ENCODE measurements around the gene TNS2. TPM values are rescaled to one million over a fixed set of nuclear protein-coding genes. Genes with fewer than 3 reads are reported as not detected.

TNS2 gene
- total and polyA plus RNA-seq, 2 donors (not counting 1 experiment from before 2014, with no cell fraction given), result 0.60 to 1.3 TPM

- H2AFZ ChIP-seq (ENCODE audit: insufficient read depth, low read depth, low read length, poor library complexity, severe bottlenecking), result peak overlapping the region; percentile 89
- H3K4me3 ChIP-seq (ENCODE audit: control extremely low read depth in 1 of 5, extremely low read depth in 1 of 5, insufficient read depth in 1 of 5, low read depth in 2 of 5, low read length in 4 of 5), result peak overlapping the region; percentile 72 to 100 (median 82)
- TF ChIP-seq EZH2 (IDR thresholded peaks at IDR 0.05; ENCODE audit: borderline replicate concordance, insufficient read depth, low read depth, low read length, poor library complexity, severe bottlenecking), result no peak
- TF ChIP-seq CTCF (IDR thresholded peaks at IDR 0.05), result no peak
- Mint-ChIP-seq H3K27me3 (no peaks in the 10 kb centered on the region), H3K4me3 (peak overlapping the region; percentile 98), H3K9me3 (ENCODE audit: insufficient read depth) (no peaks in the 10 kb centered on the region), H3K4me1 (peaks cover 51% of the 10 kb centered on the region), H3K27ac (peak overlapping the region; percentile 98)
- H3K27me3 ChIP-seq (replicated peaks in 1 of 4; ENCODE audit: control extremely low read depth in 1 of 4, control insufficient read depth in 3 of 4, insufficient read depth in 4 of 4, low read length in 3 of 4), result no peaks in the 10 kb centered on the region
- no peaks in the 10 kb centered on the region for H3K9me3 ChIP-seq (ENCODE audit: control extremely low read depth in 1 of 3, control insufficient read depth in 2 of 3, insufficient read depth in 1 of 3, low read length in 2 of 3)
- intact Hi-C loops (cut with micrococcal nuclease), result loop anchor here (1.0 to 10.0 kb wide), 9 partner anchors 40 to 1790 kb away; partner anchors contain the start of genes ACVR1B, ATP5MC2, CISTR and CSAD
- peaks cover 0 to 19% of the 10 kb centered on the region in 2 experiments for H3K36me3 ChIP-seq (replicated peaks in 1 of 2; ENCODE audit: control extremely low read depth in 1 of 2, control insufficient read depth in 1 of 2, extremely low read depth in 1 of 2, insufficient read depth in 2 of 2, low read length in 1 of 2)
- peaks cover 55% of the 10 kb centered on the region for H4K20me1 ChIP-seq (ENCODE audit: control insufficient read depth, insufficient read depth, low read length, poor library complexity, severe bottlenecking)
- peak overlapping the region; percentile 76 for H3K9ac ChIP-seq (ENCODE audit: low read length)
- H3K4me1 ChIP-seq (ENCODE audit: control insufficient read depth in 2 of 2, insufficient read depth in 2 of 2, low read length in 2 of 2), result peaks cover 38 to 48% of the 10 kb centered on the region in 2 donors
- ChIA-PET POLR2A (interaction anchor here (0.6 to 1.0 kb wide), 3 partner anchors 41 to 571 kb away, joined by 3 to 6 read pairs (median 4); partner anchors contain the start of genes CSAD and ZNF740), CTCF (interaction anchor here (1.0 to 1.1 kb wide), 3 partner anchors 19 to 122 kb away, joined by 3 read pairs; no protein-coding TSS in a partner anchor)
- DNase-seq (peak; percentile 86), ATAC-seq (ENCODE audit: low read depth) (peak; percentile 9)
- peak overlapping the region; percentile 79 to 92 for H3K27ac ChIP-seq (ENCODE audit: low read length in 2 of 2)
- 0% methylated on average over 38 of the region's 38 CpGs for WGBS (ENCODE audit: insufficient coverage)
- H3K4me2 ChIP-seq (replicated peaks; ENCODE audit: low read depth, low read length, poor library complexity, severe bottlenecking), result peak overlapping the region; percentile 77
- H3K79me2 ChIP-seq (ENCODE audit: control insufficient read depth, insufficient read depth, low read length), result peaks cover 60% of the 10 kb centered on the region
Observed at GRCh38 chr12:53006810-53007309, 43.0 kb upstream of the TNS2 start.

- H3K9me3 Mint-ChIP-seq (ENCODE audit: insufficient read depth), result no peaks in the 10 kb centered on the region
- H3K4me2 ChIP-seq (replicated peaks; ENCODE audit: low read depth, low read length, poor library complexity, severe bottlenecking), result peak overlapping the region; percentile 77
- H3K27me3 ChIP-seq (replicated peaks in 1 of 4; ENCODE audit: control extremely low read depth in 1 of 4, control insufficient read depth in 3 of 4, insufficient read depth in 4 of 4, low read length in 3 of 4), result no peaks in the 10 kb centered on the region
- H3K9me3 ChIP-seq (ENCODE audit: control extremely low read depth in 1 of 3, control insufficient read depth in 2 of 3, insufficient read depth in 1 of 3, low read length in 2 of 3), result no peaks in the 10 kb centered on the region
- ChIA-PET CTCF (interaction anchor here (1.5 kb wide), 1 partner anchor 39 kb away, joined by 3 read pairs; no protein-coding TSS in a partner anchor), POLR2A (no interaction called here)
- H3K79me2 ChIP-seq (ENCODE audit: control insufficient read depth, insufficient read depth, low read length), result peaks cover 64% of the 10 kb centered on the region
- peaks cover 0 to 19% of the 10 kb centered on the region in 2 experiments for H3K36me3 ChIP-seq (replicated peaks in 1 of 2; ENCODE audit: control extremely low read depth in 1 of 2, control insufficient read depth in 1 of 2, extremely low read depth in 1 of 2, insufficient read depth in 2 of 2, low read length in 1 of 2)
- intact Hi-C loops (cut with micrococcal nuclease), result loop anchor here (2.0 to 10.0 kb wide), 5 partner anchors 39 to 1790 kb away; partner anchors contain the start of genes ACVR1B, ATP5MC2, CISTR and POU6F1
- peak overlapping the region; percentile 98 for H3K27ac Mint-ChIP-seq
- no peaks in the 10 kb centered on the region for H3K27me3 Mint-ChIP-seq
- ATAC-seq (ENCODE audit: low read depth) (no peak), DNase-seq (no peak)
- H3K4me1 Mint-ChIP-seq, result peaks cover 54% of the 10 kb centered on the region
- no peak for TF ChIP-seq CTCF (IDR thresholded peaks at IDR 0.05)
- no peak for TF ChIP-seq EZH2 (IDR thresholded peaks at IDR 0.05; ENCODE audit: borderline replicate concordance, insufficient read depth, low read depth, low read length, poor library complexity, severe bottlenecking)
- H3K4me3 Mint-ChIP-seq, result peak overlapping the region; percentile 98
- peaks cover 38 to 48% of the 10 kb centered on the region in 2 donors for H3K4me1 ChIP-seq (ENCODE audit: control insufficient read depth in 2 of 2, insufficient read depth in 2 of 2, low read length in 2 of 2)
- H3K27ac ChIP-seq (ENCODE audit: low read length in 2 of 2), result peak overlapping the region in 1 of 2 donors; percentile 92
- WGBS (ENCODE audit: insufficient coverage), result no CpG with 5 or more reads among the region's 4 CpGs
- H3K9ac ChIP-seq (ENCODE audit: low read length), result peak overlapping the region; percentile 76
- H2AFZ ChIP-seq (ENCODE audit: insufficient read depth, low read depth, low read length, poor library complexity, severe bottlenecking), result peak overlapping the region; percentile 89
- peak overlapping the region; percentile 50 to 100 (median 82) for H3K4me3 ChIP-seq (ENCODE audit: control extremely low read depth in 1 of 5, extremely low read depth in 1 of 5, insufficient read depth in 1 of 5, low read depth in 2 of 5, low read length in 4 of 5)
- peaks cover 59% of the 10 kb centered on the region for H4K20me1 ChIP-seq (ENCODE audit: control insufficient read depth, insufficient read depth, low read length, poor library complexity, severe bottlenecking)
Observed at GRCh38 chr12:53007343-53007742, 42.5 kb upstream of the TNS2 start.
